Measurements from ENCODE around the gene CFAP45.

Gene CFAP45

DNA sequence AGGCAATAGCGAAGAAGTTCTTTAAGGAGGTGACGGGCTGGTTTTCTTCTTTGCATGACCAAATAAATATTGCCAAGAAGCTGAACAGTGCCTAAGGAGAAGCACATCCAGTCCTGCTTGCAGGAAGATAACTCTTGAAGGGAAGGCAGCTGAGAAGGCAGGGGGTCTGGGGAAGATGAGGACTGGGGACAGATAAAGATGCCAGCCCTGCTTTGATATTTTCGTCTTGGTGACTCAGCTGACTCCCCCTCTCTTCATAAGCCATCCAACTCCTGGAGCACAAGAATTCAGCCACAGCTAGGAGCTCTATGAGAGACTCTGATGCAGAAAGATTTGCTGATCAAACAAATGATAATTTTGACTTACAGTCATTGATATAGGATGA lies 3.4 kb downstream of the CFAP45 start:
- no peaks in the 10 kb centered on the region for H3K9me3 ChIP-seq
- no peaks in the 10 kb centered on the region for H3K27me3 ChIP-seq
- TF ChIP-seq, protein P1, sequence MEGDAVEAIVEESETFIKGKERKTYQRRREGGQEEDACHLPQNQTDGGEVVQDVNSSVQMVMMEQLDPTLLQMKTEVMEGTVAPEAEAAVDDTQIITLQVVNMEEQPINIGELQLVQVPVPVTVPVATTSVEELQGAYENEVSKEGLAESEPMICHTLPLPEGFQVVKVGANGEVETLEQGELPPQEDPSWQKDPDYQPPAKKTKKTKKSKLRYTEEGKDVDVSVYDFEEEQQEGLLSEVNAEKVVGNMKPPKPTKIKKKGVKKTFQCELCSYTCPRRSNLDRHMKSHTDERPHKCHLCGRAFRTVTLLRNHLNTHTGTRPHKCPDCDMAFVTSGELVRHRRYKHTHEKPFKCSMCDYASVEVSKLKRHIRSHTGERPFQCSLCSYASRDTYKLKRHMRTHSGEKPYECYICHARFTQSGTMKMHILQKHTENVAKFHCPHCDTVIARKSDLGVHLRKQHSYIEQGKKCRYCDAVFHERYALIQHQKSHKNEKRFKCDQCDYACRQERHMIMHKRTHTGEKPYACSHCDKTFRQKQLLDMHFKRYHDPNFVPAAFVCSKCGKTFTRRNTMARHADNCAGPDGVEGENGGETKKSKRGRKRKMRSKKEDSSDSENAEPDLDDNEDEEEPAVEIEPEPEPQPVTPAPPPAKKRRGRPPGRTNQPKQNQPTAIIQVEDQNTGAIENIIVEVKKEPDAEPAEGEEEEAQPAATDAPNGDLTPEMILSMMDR (IDR thresholded peaks at IDR 0.05; ENCODE audit: low read depth, low read length), result no peak
- peaks cover 7% of the 10 kb centered on the region; the same call in 1 of the 2 replicates for H3K4me1 ChIP-seq
- no peak overlapping the region for H3K4me3 ChIP-seq (ENCODE audit: low read depth, low read length)
- no peaks in the 10 kb centered on the region for H3K36me3 ChIP-seq
- DNase-seq, result no peak

DNA sequence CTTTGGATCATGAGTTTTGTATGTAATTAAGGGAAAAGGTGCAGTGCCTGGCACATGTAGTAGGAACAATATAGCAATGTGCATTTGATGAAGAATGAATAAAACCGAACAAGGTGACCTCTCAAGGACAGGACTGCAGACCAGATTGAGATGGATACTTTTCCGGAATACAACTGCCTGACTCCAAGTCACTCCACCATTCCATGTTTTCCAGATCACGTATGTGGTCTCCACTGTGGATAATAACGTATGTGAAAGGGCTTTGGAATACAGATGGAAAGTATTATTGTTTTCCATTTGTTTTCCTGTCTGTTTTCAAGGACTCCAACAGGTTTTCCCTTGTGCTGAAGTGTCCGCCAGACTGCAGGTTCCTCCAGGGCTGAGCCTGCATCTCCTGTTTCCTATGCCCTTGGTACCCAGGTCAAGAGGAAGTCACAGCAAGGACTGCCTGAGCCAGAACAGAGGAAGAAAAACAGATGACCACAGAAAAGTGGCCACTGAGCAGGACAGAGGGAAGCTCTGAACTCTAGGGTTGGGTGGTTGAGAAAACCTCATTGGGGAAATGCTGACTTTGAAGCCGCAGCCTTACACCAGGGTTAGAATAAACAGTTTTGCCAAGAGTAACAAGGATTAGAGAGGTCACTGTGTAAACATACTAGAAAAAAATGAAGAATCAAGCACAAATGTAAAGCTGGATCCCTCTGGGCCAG lies 4.0 kb downstream of the CFAP45 start:
- no peaks in the 10 kb centered on the region for H3K9me3 ChIP-seq
- no peaks in the 10 kb centered on the region for H3K27me3 ChIP-seq
- no peak for DNase-seq
- TF ChIP-seq, protein P1 (IDR thresholded peaks at IDR 0.05; ENCODE audit: low read depth, low read length), result no peak
- peaks cover 7% of the 10 kb centered on the region; the same call in 1 of the 2 replicates for H3K4me1 ChIP-seq
- no peak overlapping the region for H3K4me3 ChIP-seq (ENCODE audit: low read depth, low read length)
- H3K36me3 ChIP-seq, result no peaks in the 10 kb centered on the region

DNA sequence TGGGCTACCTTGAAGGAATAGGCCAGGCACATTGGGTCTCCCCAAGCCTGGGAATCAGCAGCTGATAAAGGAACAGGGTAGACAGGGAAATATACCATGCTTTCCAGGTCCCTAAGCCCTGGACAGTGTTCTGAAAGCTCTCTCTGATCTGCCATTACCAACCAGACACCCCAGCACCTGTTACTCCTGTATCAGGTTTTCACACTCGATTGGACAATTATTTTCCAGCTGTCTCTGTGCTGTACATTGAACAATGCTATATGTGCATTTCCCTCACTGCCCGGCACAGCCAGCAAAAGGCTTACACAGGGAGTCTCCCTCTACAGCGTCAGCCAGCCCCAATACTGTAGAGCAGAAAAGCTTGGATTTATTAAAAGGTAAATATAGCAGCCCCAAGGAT lies 4.7 kb downstream of the CFAP45 start:
- DNase-seq, result no peak
- H3K36me3 ChIP-seq, result no peaks in the 10 kb centered on the region
- H3K9me3 ChIP-seq, result no peaks in the 10 kb centered on the region
- TF ChIP-seq, protein P1 (IDR thresholded peaks at IDR 0.05; ENCODE audit: low read depth, low read length), result no peak
- H3K27me3 ChIP-seq, result no peaks in the 10 kb centered on the region
- peaks cover 6% of the 10 kb centered on the region for H3K4me1 ChIP-seq
- H3K4me3 ChIP-seq (ENCODE audit: low read depth, low read length), result no peak overlapping the region

DNA sequence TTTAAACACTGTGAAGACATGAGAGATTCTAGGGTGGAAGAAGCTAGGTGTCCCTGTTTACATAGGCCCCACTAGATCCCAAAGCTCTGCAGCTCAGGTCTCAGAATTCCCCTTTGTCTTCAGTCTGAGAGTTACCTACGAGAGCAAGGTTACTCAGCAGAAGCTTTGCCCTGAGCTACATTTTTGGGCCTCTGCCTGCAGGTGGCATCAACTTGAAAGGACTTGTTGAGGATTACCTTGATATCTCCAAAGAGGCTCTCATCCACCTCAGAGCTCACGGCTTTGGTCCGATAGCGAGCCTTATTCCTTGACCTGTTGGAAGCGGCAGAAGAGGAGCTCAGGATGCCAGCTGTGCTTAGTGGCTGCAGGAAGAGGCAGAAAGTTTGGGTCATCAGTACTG lies 7.0 kb downstream of the CFAP45 start:
- H3K27me3 ChIP-seq, result no peaks in the 10 kb centered on the region
- no peak overlapping the region for H3K4me3 ChIP-seq (ENCODE audit: low read depth, low read length)
- no peaks in the 10 kb centered on the region for H3K9me3 ChIP-seq
- TF ChIP-seq, protein P1 (IDR thresholded peaks at IDR 0.05; ENCODE audit: low read depth, low read length), result no peak
- H3K4me1 ChIP-seq, result peaks cover 8% of the 10 kb centered on the region
- DNase-seq, result no peak
- H3K36me3 ChIP-seq, result no peaks in the 10 kb centered on the region

DNA sequence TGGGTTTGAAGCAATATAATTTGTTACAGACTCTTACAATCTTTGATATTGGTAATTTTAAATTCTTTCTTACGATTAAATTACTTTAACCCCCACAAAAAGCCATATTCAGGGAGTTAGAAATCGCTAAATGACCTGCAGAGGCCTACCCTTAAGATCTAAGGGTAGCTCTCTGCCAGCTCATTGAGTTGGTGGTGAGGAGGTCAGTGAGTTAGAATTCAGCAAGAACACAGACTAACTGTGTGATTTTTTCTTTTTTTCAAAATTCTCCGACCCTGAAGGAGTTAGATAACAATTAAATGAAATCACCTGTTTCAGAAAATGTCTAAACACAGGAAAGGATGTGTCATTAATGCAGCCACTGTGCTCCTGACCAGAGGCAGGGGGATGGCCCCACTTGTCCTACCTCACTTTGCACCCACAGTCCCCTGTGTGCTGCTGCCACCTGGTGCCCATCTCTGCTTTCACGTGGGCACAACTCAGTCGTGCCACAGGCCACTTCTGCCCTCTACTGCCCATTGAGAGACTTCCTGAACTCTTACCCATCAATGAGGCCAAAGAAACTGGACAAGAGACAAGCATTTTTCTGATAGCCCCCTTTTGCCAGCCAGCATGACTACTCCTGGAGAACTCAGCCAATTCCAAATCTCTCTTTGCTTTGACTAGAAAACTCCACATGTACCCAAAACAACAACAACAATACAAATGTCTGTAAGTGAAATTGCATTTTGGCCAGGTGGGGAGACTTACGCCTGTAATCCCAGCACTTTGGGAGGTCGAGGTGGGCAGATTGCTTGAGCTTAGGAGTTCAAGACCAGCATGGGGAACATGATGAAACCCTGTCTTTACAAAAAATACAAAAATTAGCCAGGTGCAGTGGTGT lies 8.4 kb downstream of the CFAP45 start:
- Histone ChIP-seq H3K27me3 (no peaks in the 10 kb centered on the region), H3K9me3 (no peaks in the 10 kb centered on the region), H3K4me3 (ENCODE audit: low read depth, low read length) (no peak overlapping the region), H3K4me1 (peaks cover 8% of the 10 kb centered on the region), H3K36me3 (no peaks in the 10 kb centered on the region)
- TF ChIP-seq, protein P1 (IDR thresholded peaks at IDR 0.05; ENCODE audit: low read depth, low read length), result peak; percentile 99
- DNase-seq, result peak; percentile 88

DNA sequence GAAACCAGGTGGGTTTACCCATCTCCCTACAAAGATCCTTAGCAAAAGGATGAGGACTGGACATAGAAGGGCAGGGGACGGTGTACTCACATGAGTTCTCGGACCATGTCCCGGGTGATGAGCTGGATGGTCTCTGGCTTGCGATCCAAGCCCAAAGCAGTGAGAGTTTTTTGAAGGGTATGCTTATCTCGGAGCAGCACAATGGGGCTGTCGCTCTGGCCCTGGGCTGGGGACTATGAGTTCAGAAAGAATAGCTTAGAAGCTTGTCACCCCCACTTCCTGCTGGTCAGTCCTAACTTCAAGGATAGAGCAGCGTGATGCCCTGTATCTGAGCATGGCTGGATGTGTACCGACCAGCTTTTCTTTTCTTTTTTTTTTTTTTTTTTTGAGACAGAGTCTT lies 9.6 kb downstream of the CFAP45 start:
- no peak for DNase-seq
- H3K4me1 ChIP-seq, result peaks cover 8% of the 10 kb centered on the region
- no peaks in the 10 kb centered on the region for H3K9me3 ChIP-seq
- no peaks in the 10 kb centered on the region for H3K36me3 ChIP-seq
- TF ChIP-seq, protein P1 (IDR thresholded peaks at IDR 0.05; ENCODE audit: low read depth, low read length), result no peak
- no peak overlapping the region for H3K4me3 ChIP-seq (ENCODE audit: low read depth, low read length)
- no peaks in the 10 kb centered on the region for H3K27me3 ChIP-seq
